GM10248 (cell line): ENCODE results near the gene FOCAD.

Source experiments
- CTCF ChIA-PET: fragments of 300-600 bp; sonication (Branson Sonifier 250); formaldehyde crosslinking; extraction: SDS; loops from one replicate; lab custom pipeline; 2021; ENCODE audit warnings: antibody characterized with exemption; lab: Yijun Ruan, JAX
- POLR2A ChIA-PET: fragments of 350-650 bp; sonication (Branson Sonifier 250); formaldehyde crosslinking; extraction: SDS; loops from one replicate; lab custom pipeline; 2020; ENCODE audit warnings: antibody characterized with exemption; lab: Yijun Ruan, JAX
- DNase-seq: peaks from one replicate; pipeline ENCODE4 v3.0.0; 2012; ENCODE audit errors: extremely low spot score
- TF ChIP-seq, protein P1 (sequence below): IDR thresholded peaks from 2 replicates; pipeline ENCODE4 v1.5.1; 2012; ENCODE audit warnings: mild to moderate bottlenecking, low read depth; ENCODE audit errors: extremely low read depth, missing control alignments, control extremely low read depth

Gene FOCAD

DNA sequence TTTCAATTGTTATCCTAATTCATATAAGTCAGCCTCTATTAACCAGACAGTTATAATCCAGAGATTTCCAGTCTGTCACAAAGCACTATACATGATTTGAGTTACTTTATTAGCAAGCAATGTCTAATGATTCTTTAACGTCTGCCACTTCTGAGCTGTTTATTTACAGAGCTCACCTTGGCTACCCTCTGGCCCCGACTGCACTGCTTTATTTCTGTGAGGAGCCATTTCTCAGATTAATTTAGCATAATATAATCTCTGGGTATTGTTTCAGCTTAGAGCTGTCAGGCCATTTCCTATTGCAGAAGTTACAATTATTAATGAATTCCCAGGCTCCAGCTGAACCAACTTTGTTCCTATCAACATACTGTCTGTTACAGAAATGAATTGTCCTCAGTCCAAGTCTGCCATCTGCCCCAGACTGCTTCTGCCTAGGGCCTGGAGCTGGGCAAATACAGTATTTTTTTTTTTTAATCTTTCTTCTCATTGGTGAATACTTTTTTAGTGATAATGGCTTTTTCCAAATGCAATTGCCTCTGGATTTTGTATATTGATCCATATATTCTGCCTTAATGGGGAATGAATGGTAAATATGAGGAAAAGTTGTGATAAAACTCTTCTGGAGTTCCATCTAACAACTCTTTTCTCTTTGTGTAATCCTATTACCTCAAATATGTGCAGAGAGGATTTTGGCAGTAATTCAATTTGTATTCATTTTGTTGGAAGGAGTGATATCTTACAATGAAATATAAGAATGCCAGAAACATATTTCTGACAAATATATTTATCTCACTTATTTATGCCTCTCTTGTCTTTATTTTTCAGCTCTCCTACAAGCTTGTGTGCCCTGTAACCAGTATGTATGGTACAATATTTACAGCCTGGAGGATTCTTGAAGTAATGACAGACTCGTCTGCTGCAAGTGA, 104.7 kb downstream of the FOCAD start:
- DNase-seq: no peak
- TF ChIP-seq, protein P1, sequence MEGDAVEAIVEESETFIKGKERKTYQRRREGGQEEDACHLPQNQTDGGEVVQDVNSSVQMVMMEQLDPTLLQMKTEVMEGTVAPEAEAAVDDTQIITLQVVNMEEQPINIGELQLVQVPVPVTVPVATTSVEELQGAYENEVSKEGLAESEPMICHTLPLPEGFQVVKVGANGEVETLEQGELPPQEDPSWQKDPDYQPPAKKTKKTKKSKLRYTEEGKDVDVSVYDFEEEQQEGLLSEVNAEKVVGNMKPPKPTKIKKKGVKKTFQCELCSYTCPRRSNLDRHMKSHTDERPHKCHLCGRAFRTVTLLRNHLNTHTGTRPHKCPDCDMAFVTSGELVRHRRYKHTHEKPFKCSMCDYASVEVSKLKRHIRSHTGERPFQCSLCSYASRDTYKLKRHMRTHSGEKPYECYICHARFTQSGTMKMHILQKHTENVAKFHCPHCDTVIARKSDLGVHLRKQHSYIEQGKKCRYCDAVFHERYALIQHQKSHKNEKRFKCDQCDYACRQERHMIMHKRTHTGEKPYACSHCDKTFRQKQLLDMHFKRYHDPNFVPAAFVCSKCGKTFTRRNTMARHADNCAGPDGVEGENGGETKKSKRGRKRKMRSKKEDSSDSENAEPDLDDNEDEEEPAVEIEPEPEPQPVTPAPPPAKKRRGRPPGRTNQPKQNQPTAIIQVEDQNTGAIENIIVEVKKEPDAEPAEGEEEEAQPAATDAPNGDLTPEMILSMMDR: no peak
- ChIA-PET CTCF (interaction anchor here (0.7 to 1.6 kb wide), 3 partner anchors 9 to 113 kb away, joined by 3 read pairs; no protein-coding TSS in a partner anchor), POLR2A (no interaction called here)

DNA sequence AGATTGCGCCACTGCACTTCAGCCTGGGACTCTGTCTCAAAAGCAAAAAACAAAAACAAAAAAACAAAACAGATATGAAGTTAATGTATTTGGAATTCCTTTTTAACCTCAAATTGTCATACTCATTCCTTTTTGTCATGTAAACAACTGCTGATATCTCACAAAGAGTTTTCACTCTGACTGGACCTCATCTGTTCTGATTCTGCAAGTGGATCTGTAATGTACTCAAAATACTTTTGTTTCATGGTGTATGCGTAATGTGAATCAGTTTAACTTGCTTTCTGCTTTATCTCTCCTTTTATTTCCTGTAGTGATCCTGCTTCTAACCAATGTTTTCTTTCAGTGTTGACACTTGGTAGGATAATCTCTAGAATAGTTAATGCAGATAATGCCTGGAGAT, 106.7 kb downstream of the FOCAD start:
- ChIA-PET CTCF (no interaction called here), POLR2A (no interaction called here)
- TF ChIP-seq, protein P1: no peak
- DNase-seq: no peak

GRCh38 chr9:20791682-20792081, 107.6 kb downstream of the FOCAD start:
- POLR2A ChIA-PET: no interaction called here
- CTCF ChIA-PET: no interaction called here
- DNase-seq: no peak
- TF ChIP-seq, protein P1: no peak

DNA sequence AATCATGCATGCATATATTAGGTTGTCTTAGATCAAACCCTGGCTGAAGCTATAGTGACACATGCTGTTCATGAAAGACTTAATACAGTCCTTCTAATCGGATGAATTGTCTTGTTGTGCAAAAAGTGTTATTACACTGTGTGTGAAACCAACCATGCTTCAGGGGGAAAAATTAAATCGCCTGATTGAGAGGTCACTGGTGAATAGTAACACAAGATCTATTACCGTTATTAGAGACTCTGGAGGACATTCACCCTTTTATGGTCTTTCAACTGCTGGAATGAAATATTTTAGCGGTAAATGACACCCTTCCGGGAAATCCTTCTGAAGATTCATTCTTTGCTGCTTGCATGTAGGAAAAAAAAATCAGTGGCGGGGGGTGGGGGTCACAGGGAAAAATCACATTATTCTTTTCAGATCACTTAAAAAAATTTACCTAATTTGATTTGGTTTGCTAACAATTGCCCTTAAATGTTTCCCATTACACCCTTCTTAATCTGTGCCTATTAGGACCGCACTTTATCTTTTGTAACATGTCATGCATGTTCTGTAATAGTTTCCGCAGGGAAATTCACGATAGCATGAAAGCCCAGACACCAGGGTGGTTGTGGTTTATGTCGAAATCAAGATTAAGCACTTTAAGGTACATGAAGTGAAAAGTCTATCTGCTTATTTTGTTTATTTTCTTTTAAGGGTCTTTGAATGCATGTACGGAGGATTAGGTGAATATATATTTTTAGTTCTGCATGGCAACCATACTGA, 120.6 kb downstream of the FOCAD start:
- TF ChIP-seq, protein P1: no peak
- POLR2A ChIA-PET: no interaction called here
- CTCF ChIA-PET: interaction anchor here (2.0 kb wide), 1 partner anchor 15 kb away, joined by 5 read pairs; no protein-coding TSS in a partner anchor
- DNase-seq: no peak

GRCh38 chr9:20805766-20806165, 121.7 kb downstream of the FOCAD start:
- no peak for DNase-seq
- ChIA-PET POLR2A (no interaction called here), CTCF (interaction anchor here (2.0 kb wide), 1 partner anchor 14 kb away, joined by 5 read pairs; no protein-coding TSS in a partner anchor)
- TF ChIP-seq, protein P1: no peak

- TF ChIP-seq, protein P1: no peak
- ChIA-PET POLR2A (no interaction called here), CTCF (interaction anchor here (0.8 to 1.1 kb wide), 2 partner anchors 11 to 19 kb away, joined by 3 read pairs; no protein-coding TSS in a partner anchor)
- no peak for DNase-seq
Measured at GRCh38 chr9:20808002-20808401, 123.9 kb downstream of the FOCAD start.
